AG04450 (cell line): ENCODE measurements around the gene NUDT22. TPM values are rescaled to one million over a fixed set of nuclear protein-coding genes. Genes with fewer than 3 reads are reported as not detected.

ENCODE experiments used
- CTCF ChIA-PET: fragments of 300-600, 350-600 bp; formaldehyde crosslinking; extraction: SDS; loops from one replicate; lab custom pipeline; 2022; ENCODE audit warnings: antibody characterized with exemption, inconsistent platforms; lab: Charles Lee
- POLR2A ChIA-PET: fragments of 350-600 bp; formaldehyde crosslinking; extraction: SDS; loops from one replicate; lab custom pipeline; 2021; ENCODE audit warnings: antibody characterized with exemption, inconsistent platforms; lab: Yijun Ruan, JAX
- DNase-seq: peaks from one replicate; pipeline ENCODE4 v3.0.0-alpha.2; 2011; ENCODE audit warnings: low read depth, low spot score
- H3K27ac ChIP-seq: one replicate; pipeline ENCODE4 v1.5.1; 2012; ENCODE audit warnings: low read depth, low read length, control low read depth
- H3K27me3 ChIP-seq: one replicate; pipeline ENCODE4 v1.6.0; 2012; ENCODE audit warnings: low read length; ENCODE audit not compliant: control insufficient read depth, insufficient read depth
- H3K4me3 ChIP-seq: 2 replicates; pipeline ENCODE4 v1.5.1; 2011; ENCODE audit warnings: mild to moderate bottlenecking, low read depth, low read length, control low read depth
- H3K9me3 ChIP-seq: 2 replicates; pipeline ENCODE4 v1.5.1; 2012; ENCODE audit warnings: low read length; ENCODE audit not compliant: control insufficient read depth, insufficient read depth
- polyA plus RNA-seq: library from polyadenylated mRNA; depleted of rRNA; stranded (reverse); fragments of >200 nt; gene quantifications from 2 replicates; pipeline ENCODE4 v1.2.3, GENCODE V29; 2011
- TF ChIP-seq, protein P1 (sequence below): IDR thresholded peaks from 2 replicates; pipeline ENCODE4 v1.5.1; 2011; ENCODE audit warnings: low read depth, low read length, control low read depth, inconsistent platforms

Gene NUDT22
- polyA plus RNA-seq, 1 experiment = 18.8 TPM

DNA sequence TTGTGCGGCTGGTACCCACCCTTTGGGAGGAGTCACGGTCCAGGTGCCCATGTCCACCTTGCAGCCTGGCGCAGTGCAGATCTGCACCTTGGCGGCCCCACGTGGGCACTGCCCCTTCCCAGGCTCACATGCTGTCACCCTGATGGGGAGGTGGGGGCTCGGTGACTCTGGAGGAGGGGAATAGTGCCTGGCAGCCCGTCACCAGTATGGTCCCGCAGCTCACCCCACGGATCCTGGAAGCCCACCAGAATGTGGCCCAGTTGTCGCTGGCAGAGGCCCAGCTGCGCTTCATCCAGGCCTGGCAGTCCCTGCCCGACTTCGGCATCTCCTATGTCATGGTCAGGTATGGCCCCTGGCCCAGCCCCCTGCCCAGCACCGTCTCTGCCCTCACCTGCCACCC is 5.3 kb upstream of the NUDT22 start:
- Histone ChIP-seq H3K27me3 (no peaks in the 10 kb centered on the region), H3K27ac (no peak overlapping the region), H3K9me3 (no peaks in the 10 kb centered on the region), H3K4me3 (no peak overlapping the region)
- no peak for DNase-seq
- ChIA-PET CTCF (interaction anchor here (0.6 kb wide), 1 partner anchor 1539 kb away, joined by 7 read pairs; no protein-coding TSS in a partner anchor), POLR2A (interaction anchor here (1.4 kb wide), 1 partner anchor 10 kb away, joined by 3 read pairs; no protein-coding TSS in a partner anchor)
- TF ChIP-seq, protein P1, sequence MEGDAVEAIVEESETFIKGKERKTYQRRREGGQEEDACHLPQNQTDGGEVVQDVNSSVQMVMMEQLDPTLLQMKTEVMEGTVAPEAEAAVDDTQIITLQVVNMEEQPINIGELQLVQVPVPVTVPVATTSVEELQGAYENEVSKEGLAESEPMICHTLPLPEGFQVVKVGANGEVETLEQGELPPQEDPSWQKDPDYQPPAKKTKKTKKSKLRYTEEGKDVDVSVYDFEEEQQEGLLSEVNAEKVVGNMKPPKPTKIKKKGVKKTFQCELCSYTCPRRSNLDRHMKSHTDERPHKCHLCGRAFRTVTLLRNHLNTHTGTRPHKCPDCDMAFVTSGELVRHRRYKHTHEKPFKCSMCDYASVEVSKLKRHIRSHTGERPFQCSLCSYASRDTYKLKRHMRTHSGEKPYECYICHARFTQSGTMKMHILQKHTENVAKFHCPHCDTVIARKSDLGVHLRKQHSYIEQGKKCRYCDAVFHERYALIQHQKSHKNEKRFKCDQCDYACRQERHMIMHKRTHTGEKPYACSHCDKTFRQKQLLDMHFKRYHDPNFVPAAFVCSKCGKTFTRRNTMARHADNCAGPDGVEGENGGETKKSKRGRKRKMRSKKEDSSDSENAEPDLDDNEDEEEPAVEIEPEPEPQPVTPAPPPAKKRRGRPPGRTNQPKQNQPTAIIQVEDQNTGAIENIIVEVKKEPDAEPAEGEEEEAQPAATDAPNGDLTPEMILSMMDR = no peak

DNA sequence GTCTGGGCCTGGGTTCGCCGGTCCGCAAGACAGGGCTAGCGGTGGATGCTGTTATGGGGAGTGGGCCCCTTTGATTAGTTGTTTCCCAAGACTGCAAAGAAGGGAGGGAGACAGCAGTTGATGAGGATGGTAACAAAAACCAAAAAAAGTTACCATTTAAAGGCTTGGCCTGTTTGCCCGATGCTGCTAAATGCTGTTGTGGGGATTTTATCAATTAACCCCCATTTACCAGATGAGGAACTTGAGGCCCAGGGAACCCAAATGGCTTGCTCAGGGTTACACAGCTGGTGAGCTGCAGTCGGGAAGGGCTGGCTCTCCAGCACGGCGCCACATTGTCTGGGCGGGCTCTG is 3.4 kb upstream of the NUDT22 start:
- Histone ChIP-seq H3K27ac (no peak overlapping the region), H3K4me3 (no peak overlapping the region), H3K9me3 (no peaks in the 10 kb centered on the region; the same call in 1 of the 2 replicates), H3K27me3 (no peaks in the 10 kb centered on the region)
- no peak for DNase-seq
- TF ChIP-seq, protein P1 = no peak
- CTCF ChIA-PET = interaction anchor here (0.5 to 2.1 kb wide), 3 partner anchors 78 to 316 kb away, joined by 3 to 6 read pairs (median 5); partner anchors contain the start of gene CATSPERZ
- POLR2A ChIA-PET = interaction anchor here (1.8 kb wide), 1 partner anchor 12 kb away, joined by 6 read pairs; no protein-coding TSS in a partner anchor

DNA sequence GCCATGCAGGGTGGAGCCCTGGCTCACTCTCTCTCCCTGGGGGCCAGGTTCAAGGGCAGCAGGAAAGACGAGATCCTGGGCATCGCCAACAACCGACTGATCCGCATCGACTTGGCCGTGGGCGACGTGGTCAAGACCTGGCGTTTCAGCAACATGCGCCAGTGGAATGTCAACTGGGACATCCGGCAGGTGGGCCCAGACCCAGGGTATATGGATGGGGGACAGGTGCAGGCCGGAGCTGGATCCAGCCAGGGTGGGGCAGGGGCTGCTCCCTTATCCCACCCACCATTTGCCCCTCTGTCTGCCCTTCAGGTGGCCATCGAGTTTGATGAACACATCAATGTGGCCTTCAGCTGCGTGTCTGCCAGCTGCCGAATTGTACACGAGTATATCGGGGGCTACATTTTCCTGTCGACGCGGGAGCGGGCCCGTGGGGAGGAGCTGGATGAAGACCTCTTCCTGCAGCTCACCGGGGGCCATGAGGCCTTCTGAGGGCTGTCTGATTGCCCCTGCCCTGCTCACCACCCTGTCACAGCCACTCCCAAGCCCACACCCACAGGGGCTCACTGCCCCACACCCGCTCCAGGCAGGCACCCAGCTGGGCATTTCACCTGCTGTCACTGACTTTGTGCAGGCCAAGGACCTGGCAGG is 2.9 kb upstream of the NUDT22 start:
- no peak overlapping the region for H3K4me3 ChIP-seq
- ChIA-PET CTCF (interaction anchor here (0.5 to 2.1 kb wide), 4 partner anchors 78 to 316 kb away, joined by 3 to 6 read pairs (median 4); partner anchors contain the start of gene CATSPERZ), POLR2A (interaction anchor here (1.5 to 1.8 kb wide), 2 partner anchors 13 to 35 kb away, joined by 4 to 6 read pairs; no protein-coding TSS in a partner anchor)
- DNase-seq = no peak
- no peak overlapping the region for H3K27ac ChIP-seq
- H3K9me3 ChIP-seq = no peaks in the 10 kb centered on the region; the same call in 1 of the 2 replicates
- TF ChIP-seq, protein P1 = no peak
- no peaks in the 10 kb centered on the region for H3K27me3 ChIP-seq

DNA sequence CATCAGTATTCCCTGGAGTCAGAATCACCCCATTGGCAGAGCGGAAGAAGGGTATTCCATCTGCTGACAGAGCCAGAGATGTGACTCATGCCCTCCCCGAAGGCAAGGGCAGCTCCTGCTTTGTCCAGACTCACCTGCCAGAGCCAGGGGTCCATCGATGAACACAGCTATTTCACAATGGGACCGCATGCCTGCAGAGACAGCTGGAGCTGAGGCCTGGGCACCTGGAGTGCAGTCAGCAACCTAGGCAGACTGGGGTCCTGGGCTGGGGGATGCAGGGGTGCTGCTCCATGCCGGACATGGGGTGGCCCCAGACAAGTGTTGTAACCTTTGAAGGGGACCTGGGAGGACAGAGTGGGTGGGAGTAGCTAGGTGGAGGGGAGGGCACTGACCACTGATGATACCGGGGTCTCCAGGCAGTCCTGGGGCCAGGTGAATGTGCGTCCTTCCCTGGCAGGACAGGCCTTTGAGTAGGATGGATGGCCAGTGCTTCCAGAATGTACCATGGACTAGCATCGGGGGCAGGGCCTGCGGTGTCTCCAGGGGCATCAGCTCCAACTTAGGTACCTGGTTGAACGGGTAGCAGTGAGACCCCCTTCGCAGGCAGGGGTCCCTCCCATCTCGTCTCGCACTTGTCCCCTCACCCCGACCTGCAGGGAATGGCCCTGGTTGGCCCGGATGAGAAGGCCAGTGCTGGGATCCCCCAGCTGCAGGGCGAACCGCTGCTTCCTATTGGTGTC is 1.8 kb upstream of the NUDT22 start:
- no peak overlapping the region for H3K4me3 ChIP-seq
- ChIA-PET POLR2A (interaction anchor here (0.5 to 1.8 kb wide), 3 partner anchors 7 to 36 kb away, joined by 4 to 6 read pairs (median 6); no protein-coding TSS in a partner anchor), CTCF (interaction anchor here (1.0 to 3.8 kb wide), 3 partner anchors 19 to 78 kb away, joined by 3 to 13 read pairs (median 6); partner anchors contain the start of gene CATSPERZ)
- DNase-seq = no peak
- H3K27ac ChIP-seq = no peak overlapping the region
- H3K27me3 ChIP-seq = no peaks in the 10 kb centered on the region
- H3K9me3 ChIP-seq = no peaks in the 10 kb centered on the region; the same call in 1 of the 2 replicates
- TF ChIP-seq, protein P1 = no peak
